Natural killer cell (primary cell): ENCODE results near the gene APC2. TPM values are rescaled to one million over a fixed set of nuclear protein-coding genes. Genes with fewer than 3 reads are reported as not detected.

ENCODE experiments used
- ATAC-seq, 3 donors: fragments of 150-1000 bp in 2 of 3; fragments of 200-7000 bp in 1 of 3; cut with Tn5 transposase; 1 replicate in 1 of 3; 2 replicates in 2 of 3; pipeline ENCODE4 v1.10.0; 2021; ENCODE audit warnings: mild to moderate bottlenecking in 2 of 3, moderate library complexity in 2 of 3
- DNase-seq, 2 donors: peaks; one replicate each; pipeline versions ENCODE4 v3.0.0 to v3.0.0-alpha.2; 2013 to 2021; ENCODE audit warnings: mixed read lengths in 1 of 2
- H3K27ac ChIP-seq: one replicate; pipeline ENCODE4 v1.5.1; 2013; ENCODE audit warnings: mild to moderate bottlenecking, low read length
- H3K27me3 ChIP-seq: one replicate; pipeline ENCODE4 v1.6.1; 2013; ENCODE audit warnings: low read length; ENCODE audit not compliant: control insufficient read depth, insufficient read depth
- H3K36me3 ChIP-seq: one replicate; pipeline ENCODE4 v1.6.1; 2013; ENCODE audit warnings: low read length; ENCODE audit not compliant: control insufficient read depth, insufficient read depth
- H3K4me1 ChIP-seq: one replicate; pipeline ENCODE4 v1.6.1; 2013; ENCODE audit warnings: low read length; ENCODE audit not compliant: control insufficient read depth, insufficient read depth
- H3K4me3 ChIP-seq: one replicate; pipeline ENCODE4 v1.5.1; 2013; ENCODE audit warnings: low read length
- H3K9me3 ChIP-seq: one replicate; pipeline ENCODE4 v1.6.1; 2013; ENCODE audit warnings: low read length; ENCODE audit not compliant: control insufficient read depth, insufficient read depth
- H3K27ac Mint-ChIP-seq, 2 donors: one replicate each; pipeline ENCODE4 v1.8.0; 2022; ENCODE audit warnings: mild to moderate bottlenecking in 2 of 2, mixed read lengths in 2 of 2, moderate library complexity in 1 of 2
- H3K27me3 Mint-ChIP-seq, 2 donors: one replicate each; pipeline ENCODE4 v1.8.0; 2022; ENCODE audit warnings: low read depth in 2 of 2, mixed read lengths in 2 of 2
- H3K36me3 Mint-ChIP-seq: one replicate; pipeline ENCODE4 v1.8.0; 2022; ENCODE audit warnings: mixed read lengths
- H3K4me1 Mint-ChIP-seq, 2 donors: one replicate each; pipeline ENCODE4 v1.8.0; 2022; ENCODE audit warnings: mixed read lengths in 2 of 2
- H3K4me3 Mint-ChIP-seq: one replicate; pipeline ENCODE4 v1.8.0; 2022; ENCODE audit warnings: mild to moderate bottlenecking, moderate library complexity, mixed read lengths
- H3K9me3 Mint-ChIP-seq, 2 donors: one replicate each; pipeline ENCODE4 v1.8.0; 2022; ENCODE audit warnings: mixed read lengths in 2 of 2
- CTCF ChIP-seq: fragments of 200-600 bp; IDR thresholded peaks from one replicate; pipeline ENCODE4 v1.8.0; 2022; ENCODE audit warnings: antibody characterized with exemption
- WGBS: methylation state at CpG from one replicate; pipeline ENCODE4 v1.1.7; 2013; ENCODE audit warnings: missing lambda C conversion rate; ENCODE audit not compliant: insufficient coverage; 5-methylcytosine and 5-hydroxymethylcytosine counted together
- intact Hi-C: fragments of 100-400 bp; cut with micrococcal nuclease; formaldehyde crosslinking; loops from one replicate; pipeline ENCODE4 v1.14.2; 2022
- total RNA-seq, 4 donors: library from RNA; stranded (reverse); fragments of 120-200 nt in 1 of 4; gene quantifications; one replicate each; pipeline versions ENCODE4 v1.2.3 to v1.2.4, GENCODE V29; 2013 to 2022

The APC2 gene
- total RNA-seq, 3 donors from 2014 or later (not counting 1 experiment from before 2014, with no cell fraction given) = 0.14 to 0.58 (median 0.27) TPM

GRCh38 chr19:1468821-1469254 lies 18.9 kb downstream of the APC2 start:
- no peak overlapping the region for H3K4me3 ChIP-seq
- TF ChIP-seq CTCF = no peak
- peaks cover 27% of the 10 kb centered on the region for H3K27me3 ChIP-seq
- no peak overlapping the region for H3K27ac ChIP-seq
- H3K36me3 ChIP-seq = no peaks in the 10 kb centered on the region
- Mint-ChIP-seq H3K4me1 (peaks cover 0 to 18% of the 10 kb centered on the region in 2 donors), H3K4me3 (no peak overlapping the region), H3K36me3 (no peaks in the 10 kb centered on the region), H3K9me3 (no peaks in the 10 kb centered on the region), H3K27ac (no peak overlapping the region), H3K27me3 (peaks cover 0 to 5% of the 10 kb centered on the region in 2 donors)
- DNase-seq = peak in 1 of 2 donors; percentile 45
- peak in 1 of 3 donors; percentile 6 for ATAC-seq
- intact Hi-C loops = no loop called here
- WGBS = 2% methylated on average over 47 of the region's 47 CpGs
- no peaks in the 10 kb centered on the region for H3K9me3 ChIP-seq
- peaks cover 64% of the 10 kb centered on the region for H3K4me1 ChIP-seq

GRCh38 chr19:1469255-1470054 lies 19.5 kb downstream of the APC2 start:
- Histone ChIP-seq H3K9me3 (no peaks in the 10 kb centered on the region), H3K27me3 (peaks cover 27% of the 10 kb centered on the region), H3K27ac (no peak overlapping the region), H3K4me1 (peaks cover 64% of the 10 kb centered on the region), H3K4me3 (peak overlapping the region; percentile 16), H3K36me3 (no peaks in the 10 kb centered on the region)
- H3K36me3 Mint-ChIP-seq = no peaks in the 10 kb centered on the region
- WGBS = 1% methylated on average over 117 of the region's 117 CpGs
- H3K4me3 Mint-ChIP-seq = no peak overlapping the region
- H3K27me3 Mint-ChIP-seq = peaks cover 0 to 5% of the 10 kb centered on the region in 2 donors
- intact Hi-C loops = no loop called here
- DNase-seq = peak in 1 of 2 donors; percentile 63
- H3K9me3 Mint-ChIP-seq = no peaks in the 10 kb centered on the region
- ATAC-seq = peak; percentile 38 to 57 (median 40)
- no peak for TF ChIP-seq CTCF
- peaks cover 0 to 18% of the 10 kb centered on the region in 2 donors for H3K4me1 Mint-ChIP-seq
- H3K27ac Mint-ChIP-seq = peak overlapping the region in 1 of 2 donors; percentile 63

GRCh38 chr19:1470055-1470304 lies 20.1 kb downstream of the APC2 start:
- no peaks in the 10 kb centered on the region for H3K9me3 ChIP-seq
- H3K36me3 ChIP-seq = no peaks in the 10 kb centered on the region
- intact Hi-C loops = no loop called here
- H3K27ac Mint-ChIP-seq = peak overlapping the region in 1 of 2 donors; percentile 63
- no peaks in the 10 kb centered on the region for H3K9me3 Mint-ChIP-seq
- H3K4me1 Mint-ChIP-seq = peaks cover 0 to 18% of the 10 kb centered on the region in 2 donors
- H3K27ac ChIP-seq = no peak overlapping the region
- H3K36me3 Mint-ChIP-seq = no peaks in the 10 kb centered on the region
- H3K4me1 ChIP-seq = peaks cover 63% of the 10 kb centered on the region
- ATAC-seq = no peak
- H3K27me3 ChIP-seq = peaks cover 26% of the 10 kb centered on the region
- peak overlapping the region; percentile 16 for H3K4me3 ChIP-seq
- peak overlapping the region; percentile 87 for H3K4me3 Mint-ChIP-seq
- TF ChIP-seq CTCF = no peak
- peaks cover 0 to 5% of the 10 kb centered on the region in 2 donors for H3K27me3 Mint-ChIP-seq
- WGBS = 9% methylated on average over 22 of the region's 22 CpGs
- DNase-seq = no peak
